Thoracic aorta (tissue), 2 donors: ENCODE data around the gene SLC6A15. TPM values are rescaled to one million over a fixed set of nuclear protein-coding genes. Genes with fewer than 3 reads are reported as not detected.
A peak's percentile ranks its signal among the peaks of the same experiment; 100 is the strongest.

ENCODE experiments used
- ATAC-seq: fragments of 150-250 bp; one replicate; pipeline ENCODE4 v1.8.0; 2017; ENCODE audit warnings: low read depth; ENCODE audit not compliant: insufficient number of reproducible peaks, low FRiP score
- DNase-seq: peaks from one replicate; pipeline ENCODE4 v3.0.0-alpha.2; 2020; ENCODE audit warnings: low spot score
- H3K27ac ChIP-seq, 2 donors: fragments of 200-600 bp; sonication (generic); 1 replicate in 1 of 2; 2 replicates in 1 of 2; pipeline ENCODE4 v1.5.1; 2016; ENCODE audit warnings: mild to moderate bottlenecking in 2 of 2, moderate library complexity in 2 of 2
- H3K27me3 ChIP-seq: fragments of 200-600 bp; sonication (generic); replicated peaks from 2 replicates; pipeline ENCODE4 v1.6.0; 2016; ENCODE audit warnings: mild to moderate bottlenecking; ENCODE audit not compliant: insufficient read depth
- H3K36me3 ChIP-seq: fragments of 200-600 bp; sonication (generic); one replicate; pipeline ENCODE4 v1.5.1; 2016
- H3K4me1 ChIP-seq, 2 donors: fragments of 200-600 bp; sonication (generic); 1 replicate in 1 of 2; 2 replicates in 1 of 2; pipeline versions ENCODE4 v1.5.1 to v1.6.0; 2016; ENCODE audit warnings: low read depth in 2 of 2, mild to moderate bottlenecking in 1 of 2; ENCODE audit not compliant: control insufficient read depth in 1 of 2
- H3K4me3 ChIP-seq: fragments of 200-600 bp; sonication (generic); 2 replicates; pipeline ENCODE4 v1.5.1; 2016; ENCODE audit warnings: mild to moderate bottlenecking
- H3K9me3 ChIP-seq: fragments of 200-600 bp; sonication (generic); 2 replicates; pipeline ENCODE4 v1.5.1; 2016
- CTCF ChIP-seq: fragments of 200-600 bp; sonication (generic); IDR thresholded peaks from one replicate; pipeline ENCODE4 v1.5.1; 2019; ENCODE audit warnings: antibody characterized with exemption
- total RNA-seq, 2 donors: library from RNA; depleted of rRNA; stranded (reverse); fragments of >200 nt; gene quantifications; one replicate each; pipeline versions ENCODE4 v1.1.0 to v1.2.3, GENCODE V29; 2016

The SLC6A15 gene
- total RNA-seq, 2 donors from 2014 or later: 1.1 TPM; not detected in 1

GRCh38 chr12:84875241-84875640 is 37.4 kb downstream of the SLC6A15 start:
- Histone ChIP-seq H3K36me3 (no peaks in the 10 kb centered on the region), H3K4me1 (no peaks in the 10 kb centered on the region), H3K27me3 (no peaks in the 10 kb centered on the region), H3K4me3 (no peak overlapping the region), H3K9me3 (no peaks in the 10 kb centered on the region), H3K27ac (no peak overlapping the region)
- TF ChIP-seq CTCF: no peak
- DNase-seq: no peak
- ATAC-seq: no peak

GRCh38 chr12:84874825-84875139 is 37.8 kb downstream of the SLC6A15 start:
- no peak for DNase-seq
- TF ChIP-seq CTCF: no peak
- Histone ChIP-seq H3K36me3 (no peaks in the 10 kb centered on the region), H3K4me1 (no peaks in the 10 kb centered on the region), H3K4me3 (no peak overlapping the region), H3K9me3 (no peaks in the 10 kb centered on the region), H3K27me3 (no peaks in the 10 kb centered on the region), H3K27ac (no peak overlapping the region)
- no peak for ATAC-seq

- Histone ChIP-seq H3K4me3 (no peak overlapping the region), H3K27me3 (no peaks in the 10 kb centered on the region), H3K9me3 (no peaks in the 10 kb centered on the region), H3K36me3 (no peaks in the 10 kb centered on the region), H3K27ac (no peak overlapping the region), H3K4me1 (no peaks in the 10 kb centered on the region)
- peak; percentile 63 for TF ChIP-seq CTCF
- ATAC-seq: no peak
- no peak for DNase-seq
Observed at GRCh38 chr12:84874125-84874824, 38.3 kb downstream of the SLC6A15 start.

GRCh38 chr12:84862186-84862585 is 50.4 kb downstream of the SLC6A15 start:
- H3K36me3 ChIP-seq: no peaks in the 10 kb centered on the region
- DNase-seq: no peak
- H3K27me3 ChIP-seq: no peaks in the 10 kb centered on the region
- no peak overlapping the region for H3K27ac ChIP-seq
- no peak for ATAC-seq
- H3K4me3 ChIP-seq: no peak overlapping the region
- H3K9me3 ChIP-seq: no peaks in the 10 kb centered on the region
- H3K4me1 ChIP-seq: no peaks in the 10 kb centered on the region
- no peak for TF ChIP-seq CTCF

GRCh38 chr12:84860718-84861117 is 51.9 kb downstream of the SLC6A15 start:
- DNase-seq (no peak), ATAC-seq (no peak)
- no peaks in the 10 kb centered on the region for H3K27me3 ChIP-seq
- no peaks in the 10 kb centered on the region for H3K4me1 ChIP-seq
- no peak overlapping the region for H3K27ac ChIP-seq
- H3K9me3 ChIP-seq: no peaks in the 10 kb centered on the region
- TF ChIP-seq CTCF: no peak
- no peaks in the 10 kb centered on the region for H3K36me3 ChIP-seq
- no peak overlapping the region for H3K4me3 ChIP-seq
